Bronchial epithelial cell (primary cell): ENCODE measurements around the gene CIAO2A. TPM values are rescaled to one million over a fixed set of nuclear protein-coding genes. Genes with fewer than 3 reads are reported as not detected.

Experiments
- DNase-seq: peaks from one replicate; pipeline ENCODE4 v3.0.0-alpha.2; 2010; ENCODE audit warnings: low read depth
- FAIRE-seq: peaks from 2 replicates; lab custom pipeline; 2011; peaks lifted over from hg19 to GRCh38; lab: Jason Lieb, UNC
- H3K27me3 ChIP-seq: 2 replicates; pipeline ENCODE4 v1.5.1; 2011; ENCODE audit warnings: low read length; ENCODE audit not compliant: control insufficient read depth, insufficient read depth
- H3K36me3 ChIP-seq: 2 replicates; pipeline ENCODE4 v1.5.1; 2011; ENCODE audit warnings: low read length; ENCODE audit not compliant: control insufficient read depth, insufficient read depth
- H3K4me3 ChIP-seq: 2 replicates; pipeline ENCODE4 v1.5.1; 2011; ENCODE audit warnings: mild to moderate bottlenecking, low read depth, low read length, control low read depth
- CTCF ChIP-seq: IDR thresholded peaks from 2 replicates; pipeline ENCODE4 v1.5.1; 2011; ENCODE audit warnings: mild to moderate bottlenecking, moderate library complexity, low read length, control low read depth, inconsistent platforms; ENCODE audit not compliant: insufficient read depth, severe bottlenecking
- total RNA-seq: library from RNA; depleted of rRNA; stranded (reverse); fragments of >200 nt; gene quantifications from 2 replicates; pipeline ENCODE4 v1.2.1, GENCODE V29; 2014

CIAO2A gene
- total RNA-seq, 1 donor from 2014 or later = 62.1 TPM

- Histone ChIP-seq H3K27me3 (no peaks in the 10 kb centered on the region), H3K4me3 (peak overlapping the region; percentile 78), H3K36me3 (no peaks in the 10 kb centered on the region)
- DNase-seq (peak; percentile 60), FAIRE-seq (no peak)
- peak; percentile 34 for TF ChIP-seq CTCF
Observed at GRCh38 chr15:64096668-64097384, 3.2 kb upstream of the CIAO2A start.

GRCh38 chr15:64095795-64096667, 2.4 kb upstream of the CIAO2A start, which contains the start of gene SNX1:
Gene SNX1 (plus strand): TSS chr15:64095982. CDS start chr15:64096014, 32 bp downstream.
- H3K36me3 ChIP-seq = no peaks in the 10 kb centered on the region
- DNase-seq = peak; percentile 83
- peak within 1 kb of the TSS; percentile 78 for H3K4me3 ChIP-seq
- H3K27me3 ChIP-seq = no peaks in the 10 kb centered on the region
- TF ChIP-seq CTCF = no peak
- FAIRE-seq = no peak

- DNase-seq (no peak), FAIRE-seq (no peak)
- Histone ChIP-seq H3K27me3 (no peaks in the 10 kb centered on the region), H3K36me3 (no peaks in the 10 kb centered on the region), H3K4me3 (peak overlapping the region; percentile 78)
- no peak for TF ChIP-seq CTCF
Observed at GRCh38 chr15:64095431-64095794, 1.8 kb upstream of the CIAO2A start.

GRCh38 chr15:64092864-64093626, 593 bp downstream of the CIAO2A start:
- Histone ChIP-seq H3K4me3 (peak overlapping the region; percentile 76), H3K36me3 (peaks cover 3% of the 10 kb centered on the region), H3K27me3 (no peaks in the 10 kb centered on the region)
- FAIRE-seq = no peak
- no peak for DNase-seq
- TF ChIP-seq CTCF = no peak

GRCh38 chr15:64092075-64092820, 1.4 kb downstream of the CIAO2A start:
- Histone ChIP-seq H3K4me3 (no peak overlapping the region), H3K36me3 (peaks cover 5% of the 10 kb centered on the region), H3K27me3 (no peaks in the 10 kb centered on the region)
- TF ChIP-seq CTCF = no peak
- FAIRE-seq = no peak
- no peak for DNase-seq
